ENCODE results near the gene KSR2.

Gene KSR2

DNA sequence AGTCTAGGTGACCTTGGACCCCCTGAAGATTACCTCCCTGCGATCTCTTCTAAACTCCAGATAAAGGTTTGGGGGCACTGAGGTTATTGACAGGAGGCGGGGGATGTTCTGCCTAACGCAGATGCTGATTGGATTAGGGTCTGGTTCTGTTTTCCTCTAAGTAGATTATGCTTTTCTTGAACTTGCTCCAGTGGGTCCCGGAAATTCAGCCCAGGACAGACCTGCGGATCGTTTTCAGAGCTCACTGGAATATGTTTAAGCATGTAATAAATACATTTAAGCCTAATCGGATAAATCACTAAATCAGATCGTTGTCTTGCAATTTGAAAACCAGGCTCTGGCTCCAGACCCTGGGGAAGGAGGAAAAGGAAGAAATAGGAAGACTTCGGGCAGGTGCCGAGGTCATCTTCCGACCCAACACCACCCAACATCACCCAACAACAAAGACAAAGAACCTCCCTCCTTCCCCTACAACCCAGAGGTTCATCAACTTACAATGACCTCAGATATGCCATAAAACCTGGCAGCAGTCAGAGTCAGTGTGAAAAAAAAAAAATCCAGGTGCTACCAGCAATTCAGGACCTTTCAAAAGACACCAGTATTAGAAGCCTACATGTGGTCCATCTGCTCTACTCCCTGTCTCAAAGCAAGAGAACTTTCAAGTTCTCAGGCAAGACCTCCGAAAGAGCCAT, 148.4 kb downstream of the KSR2 start:
- Histone ChIP-seq H3K4me3 (ENCODE audit: insufficient read length, low read depth) (no peak overlapping the region), H3K36me3 (ENCODE audit: insufficient read depth, insufficient read length, low read length) (no peaks in the 10 kb centered on the region), H3K4me1 (ENCODE audit: insufficient read depth, insufficient read length) (no peaks in the 10 kb centered on the region), H3K27me3 (ENCODE audit: insufficient read depth, insufficient read length) (no peaks in the 10 kb centered on the region), H3K9me3 (ENCODE audit: insufficient read depth, low read length) (no peaks in the 10 kb centered on the region), H3K9ac (ENCODE audit: insufficient read length, low read depth) (no peak overlapping the region)
- TF ChIP-seq SUZ12 (IDR thresholded peaks at IDR 0.05; ENCODE audit: extremely low read depth, insufficient read depth, insufficient read length) (no peak), YY1 (IDR thresholded peaks at IDR 0.05; ENCODE audit: insufficient read depth, insufficient read length) (no peak), ZNF274 (IDR thresholded peaks at IDR 0.05; ENCODE audit: low read depth, low read length) (no peak)
- no peak for DNase-seq (ENCODE audit: low read depth, low spot score)

DNA sequence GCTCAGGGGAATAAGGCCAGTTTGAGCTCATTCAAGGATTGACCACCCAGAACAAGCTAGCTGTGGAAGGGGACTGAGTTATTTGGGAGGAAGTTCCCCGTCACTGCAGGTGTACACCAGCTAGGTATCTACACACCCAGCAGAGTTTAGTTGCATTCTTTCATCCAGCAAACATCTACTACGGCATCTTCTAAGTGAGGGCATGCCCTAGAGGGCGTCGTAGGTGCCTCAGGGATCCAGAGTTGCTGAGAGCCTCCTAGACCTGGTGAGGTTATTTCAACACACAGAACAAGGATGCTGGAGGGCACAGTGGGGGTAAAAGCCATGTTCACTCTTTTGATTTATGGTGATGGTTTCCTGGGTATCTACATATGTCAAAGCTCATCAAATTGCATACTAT, 149.6 kb downstream of the KSR2 start:
- no peaks in the 10 kb centered on the region for H3K27me3 ChIP-seq (ENCODE audit: insufficient read depth, insufficient read length)
- H3K9ac ChIP-seq (ENCODE audit: insufficient read length, low read depth) = no peak overlapping the region

DNA sequence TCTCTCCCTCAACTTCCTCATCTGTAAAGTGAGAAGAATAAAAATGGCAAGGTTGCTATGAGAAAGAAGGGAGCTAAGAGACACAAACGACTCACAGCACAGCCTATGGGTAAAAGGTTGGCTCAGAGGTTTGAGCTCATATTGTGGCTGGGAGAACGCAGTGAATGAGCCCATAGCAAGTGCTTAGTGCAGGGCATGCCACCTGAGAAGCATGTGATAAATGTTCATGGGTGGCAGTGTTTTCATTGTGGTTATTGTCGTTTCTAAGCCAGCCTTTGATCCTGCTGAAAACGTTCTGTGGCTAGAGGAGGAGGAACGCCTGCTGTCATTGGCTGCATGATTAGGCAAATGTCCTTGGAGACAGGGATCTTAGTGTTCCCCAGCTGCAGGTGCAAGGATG, 150.4 kb downstream of the KSR2 start:
- Histone ChIP-seq H3K36me3 (ENCODE audit: insufficient read depth, insufficient read length, low read length) (no peaks in the 10 kb centered on the region), H3K4me1 (ENCODE audit: insufficient read depth, insufficient read length) (no peaks in the 10 kb centered on the region), H3K9ac (ENCODE audit: insufficient read length, low read depth) (no peak overlapping the region), H3K9me3 (ENCODE audit: insufficient read depth, low read length) (no peaks in the 10 kb centered on the region), H3K27me3 (ENCODE audit: insufficient read depth, insufficient read length) (no peaks in the 10 kb centered on the region), H3K4me3 (ENCODE audit: insufficient read length, low read depth) (no peak overlapping the region)
- TF ChIP-seq ZNF274 (IDR thresholded peaks at IDR 0.05; ENCODE audit: low read depth, low read length) (no peak), YY1 (IDR thresholded peaks at IDR 0.05; ENCODE audit: insufficient read depth, insufficient read length) (no peak), SUZ12 (IDR thresholded peaks at IDR 0.05; ENCODE audit: extremely low read depth, insufficient read depth, insufficient read length) (no peak)
- DNase-seq (ENCODE audit: low read depth, low spot score) = no peak

More for the DNA sequence above, 149.6 kb downstream of the KSR2 start:
- no peak for DNase-seq (ENCODE audit: low read depth, low spot score)
- Histone ChIP-seq H3K36me3 (ENCODE audit: insufficient read depth, insufficient read length, low read length) (no peaks in the 10 kb centered on the region), H3K4me3 (ENCODE audit: insufficient read length, low read depth) (no peak overlapping the region), H3K9me3 (ENCODE audit: insufficient read depth, low read length) (no peaks in the 10 kb centered on the region), H3K4me1 (ENCODE audit: insufficient read depth, insufficient read length) (no peaks in the 10 kb centered on the region)
- TF ChIP-seq ZNF274 (IDR thresholded peaks at IDR 0.05; ENCODE audit: low read depth, low read length) (no peak), YY1 (IDR thresholded peaks at IDR 0.05; ENCODE audit: insufficient read depth, insufficient read length) (no peak), SUZ12 (IDR thresholded peaks at IDR 0.05; ENCODE audit: extremely low read depth, insufficient read depth, insufficient read length) (no peak)

DNA sequence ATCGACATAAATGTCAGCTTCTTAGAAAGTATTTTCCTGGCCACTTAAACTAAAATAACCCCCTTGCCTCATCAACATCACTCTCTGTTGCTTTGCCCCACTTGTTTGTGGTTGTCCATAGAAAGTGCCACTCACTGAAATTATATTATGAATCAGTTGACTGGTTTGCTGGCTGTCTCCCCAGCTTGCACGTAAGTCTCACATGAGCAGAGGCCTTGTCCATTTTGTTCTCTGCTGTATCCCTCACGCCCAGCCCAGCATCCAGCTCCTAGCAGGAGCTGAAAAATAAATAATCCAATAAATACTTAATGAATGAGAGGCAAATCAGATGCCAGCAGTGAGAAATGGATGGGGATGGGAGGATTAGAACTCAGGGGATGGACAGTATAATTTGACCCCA, 159.3 kb downstream of the KSR2 start:
- DNase-seq (ENCODE audit: low read depth, low spot score) = no peak
- Histone ChIP-seq H3K4me1 (ENCODE audit: insufficient read depth, insufficient read length) (no peaks in the 10 kb centered on the region), H3K4me3 (ENCODE audit: insufficient read length, low read depth) (no peak overlapping the region), H3K9ac (ENCODE audit: insufficient read length, low read depth) (no peak overlapping the region), H3K36me3 (ENCODE audit: insufficient read depth, insufficient read length, low read length) (no peaks in the 10 kb centered on the region), H3K9me3 (ENCODE audit: insufficient read depth, low read length) (no peaks in the 10 kb centered on the region), H3K27me3 (ENCODE audit: insufficient read depth, insufficient read length) (no peaks in the 10 kb centered on the region)
- TF ChIP-seq ZNF274 (IDR thresholded peaks at IDR 0.05; ENCODE audit: low read depth, low read length) (no peak), YY1 (IDR thresholded peaks at IDR 0.05; ENCODE audit: insufficient read depth, insufficient read length) (no peak), SUZ12 (IDR thresholded peaks at IDR 0.05; ENCODE audit: extremely low read depth, insufficient read depth, insufficient read length) (no peak)

DNA sequence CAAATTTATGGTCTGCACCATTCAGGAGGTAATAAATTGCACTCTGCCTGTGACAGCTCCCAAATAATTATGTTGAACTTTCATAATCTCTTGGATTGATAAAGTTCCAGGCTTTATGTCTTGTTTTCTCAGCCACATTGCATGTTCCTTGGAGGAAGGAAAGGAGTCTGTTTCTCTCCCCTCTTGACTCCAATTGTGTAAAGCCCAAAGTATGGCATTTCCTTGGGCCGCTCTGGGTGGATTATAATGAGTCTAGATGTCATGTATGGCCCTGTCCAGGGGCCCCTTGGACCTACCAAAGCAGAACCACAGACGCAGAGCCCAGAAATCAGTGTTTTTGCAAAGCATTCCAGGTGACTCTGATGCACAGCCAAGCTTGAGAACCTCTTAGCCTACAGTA, 160.8 kb downstream of the KSR2 start:
- Histone ChIP-seq H3K27me3 (ENCODE audit: insufficient read depth, insufficient read length) (no peaks in the 10 kb centered on the region), H3K4me3 (ENCODE audit: insufficient read length, low read depth) (no peak overlapping the region), H3K36me3 (ENCODE audit: insufficient read depth, insufficient read length, low read length) (no peaks in the 10 kb centered on the region), H3K4me1 (ENCODE audit: insufficient read depth, insufficient read length) (no peaks in the 10 kb centered on the region), H3K9me3 (ENCODE audit: insufficient read depth, low read length) (no peaks in the 10 kb centered on the region), H3K9ac (ENCODE audit: insufficient read length, low read depth) (no peak overlapping the region)
- TF ChIP-seq SUZ12 (IDR thresholded peaks at IDR 0.05; ENCODE audit: extremely low read depth, insufficient read depth, insufficient read length) = no peak
- DNase-seq (ENCODE audit: low read depth, low spot score) = no peak

DNA sequence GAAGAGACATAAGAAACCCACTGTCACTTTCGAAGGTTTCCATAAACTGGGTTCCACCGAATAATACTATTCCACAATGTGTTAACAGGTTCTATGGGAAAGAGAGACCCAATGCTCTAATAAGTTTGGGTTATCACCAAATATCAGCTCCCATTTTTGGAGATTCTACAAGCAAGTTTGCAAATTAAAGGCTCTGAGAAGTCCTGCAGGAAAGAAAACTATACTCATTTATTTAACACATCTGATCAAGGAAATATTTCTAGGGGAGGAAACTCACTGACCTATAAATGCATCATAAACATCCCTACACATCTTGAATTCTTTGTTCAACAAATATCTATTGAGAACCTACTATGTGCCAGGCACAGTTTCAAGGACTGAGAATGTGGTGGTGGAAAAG, 161.4 kb downstream of the KSR2 start:
- TF ChIP-seq ZNF274 (IDR thresholded peaks at IDR 0.05; ENCODE audit: low read depth, low read length) (no peak), YY1 (IDR thresholded peaks at IDR 0.05; ENCODE audit: insufficient read depth, insufficient read length) (no peak), SUZ12 (IDR thresholded peaks at IDR 0.05; ENCODE audit: extremely low read depth, insufficient read depth, insufficient read length) (no peak)
- no peak for DNase-seq (ENCODE audit: low read depth, low spot score)
- Histone ChIP-seq H3K27me3 (ENCODE audit: insufficient read depth, insufficient read length) (no peaks in the 10 kb centered on the region), H3K9ac (ENCODE audit: insufficient read length, low read depth) (no peak overlapping the region), H3K36me3 (ENCODE audit: insufficient read depth, insufficient read length, low read length) (no peaks in the 10 kb centered on the region), H3K4me3 (ENCODE audit: insufficient read length, low read depth) (no peak overlapping the region), H3K9me3 (ENCODE audit: insufficient read depth, low read length) (no peaks in the 10 kb centered on the region), H3K4me1 (ENCODE audit: insufficient read depth, insufficient read length) (no peaks in the 10 kb centered on the region)

DNA sequence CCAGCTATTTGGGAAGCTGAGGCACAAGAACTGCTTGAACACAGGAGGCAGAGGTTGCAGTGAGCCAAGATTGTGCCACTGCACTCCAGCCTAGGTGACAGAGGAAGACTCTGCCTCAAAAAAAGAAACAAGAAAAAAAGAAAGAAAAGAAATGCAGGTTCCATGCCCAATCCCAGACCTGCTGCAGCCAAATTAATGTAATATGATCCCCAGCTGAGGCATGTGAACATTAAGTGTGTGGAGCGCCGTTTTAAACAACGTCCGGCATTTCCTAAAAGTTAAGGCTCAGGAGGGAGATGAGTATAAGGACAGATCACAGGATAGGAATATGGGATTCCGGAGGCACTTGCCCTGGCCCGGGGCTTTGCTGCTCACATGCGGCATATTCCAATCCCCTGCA, 162.9 kb downstream of the KSR2 start:
- H3K9me3 ChIP-seq (ENCODE audit: insufficient read depth, low read length) = no peaks in the 10 kb centered on the region
- TF ChIP-seq YY1 (IDR thresholded peaks at IDR 0.05; ENCODE audit: insufficient read depth, insufficient read length) = no peak
- no peak for TF ChIP-seq ZNF274 (IDR thresholded peaks at IDR 0.05; ENCODE audit: low read depth, low read length)
- TF ChIP-seq SUZ12 (IDR thresholded peaks at IDR 0.05; ENCODE audit: extremely low read depth, insufficient read depth, insufficient read length) = no peak
- H3K4me3 ChIP-seq (ENCODE audit: insufficient read length, low read depth) = no peak overlapping the region
- no peak for DNase-seq (ENCODE audit: low read depth, low spot score)
- H3K36me3 ChIP-seq (ENCODE audit: insufficient read depth, insufficient read length, low read length) = no peaks in the 10 kb centered on the region
- no peak overlapping the region for H3K9ac ChIP-seq (ENCODE audit: insufficient read length, low read depth)
- H3K27me3 ChIP-seq (ENCODE audit: insufficient read depth, insufficient read length) = no peaks in the 10 kb centered on the region
- no peaks in the 10 kb centered on the region for H3K4me1 ChIP-seq (ENCODE audit: insufficient read depth, insufficient read length)
